Measurements from ENCODE around the gene MYMX.

Gene MYMX

DNA sequence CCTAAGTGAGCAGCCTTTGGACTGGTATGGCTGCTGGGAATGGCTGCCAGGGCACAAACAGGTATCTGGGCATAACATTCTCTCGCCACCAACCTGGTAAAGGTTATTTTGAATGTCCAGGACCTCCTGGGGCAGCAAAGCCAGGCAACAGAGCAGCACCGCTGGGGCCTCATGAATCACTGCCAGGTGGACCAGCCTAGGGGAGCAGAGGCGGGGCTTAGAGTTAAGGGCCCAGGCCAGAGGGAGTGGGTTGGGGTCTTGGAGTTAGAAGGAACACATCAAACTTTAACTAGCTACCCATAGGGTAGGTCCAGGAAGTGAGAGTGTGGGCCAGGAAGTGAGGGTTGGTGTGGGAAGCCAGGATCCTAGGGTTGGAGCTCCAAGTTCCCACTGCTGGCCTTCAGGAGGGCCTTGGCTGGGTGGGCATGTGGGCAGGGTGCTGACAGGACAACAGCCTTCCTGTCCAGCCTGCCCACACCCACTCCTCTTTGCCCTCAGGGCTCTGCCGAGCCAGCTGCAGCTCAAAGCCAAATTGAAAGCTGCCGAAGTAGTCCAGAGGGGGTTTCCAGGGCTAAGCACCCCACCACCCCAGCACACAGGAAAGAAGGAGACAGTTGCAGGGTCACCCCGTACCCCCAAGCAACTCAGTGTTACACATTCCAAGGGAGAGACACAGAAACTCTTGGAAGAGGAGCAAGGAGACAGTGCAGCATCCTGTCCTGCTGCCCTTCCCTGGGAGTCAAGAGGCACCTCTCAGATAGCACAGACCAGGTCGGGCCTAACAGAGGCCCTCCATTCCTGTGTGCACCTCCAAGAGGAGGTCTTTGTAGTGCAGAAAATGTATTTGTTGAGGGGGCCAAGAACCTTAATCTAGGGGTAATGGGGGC is 46.0 kb downstream of the MYMX start:
- DNase-seq = no peak

DNA sequence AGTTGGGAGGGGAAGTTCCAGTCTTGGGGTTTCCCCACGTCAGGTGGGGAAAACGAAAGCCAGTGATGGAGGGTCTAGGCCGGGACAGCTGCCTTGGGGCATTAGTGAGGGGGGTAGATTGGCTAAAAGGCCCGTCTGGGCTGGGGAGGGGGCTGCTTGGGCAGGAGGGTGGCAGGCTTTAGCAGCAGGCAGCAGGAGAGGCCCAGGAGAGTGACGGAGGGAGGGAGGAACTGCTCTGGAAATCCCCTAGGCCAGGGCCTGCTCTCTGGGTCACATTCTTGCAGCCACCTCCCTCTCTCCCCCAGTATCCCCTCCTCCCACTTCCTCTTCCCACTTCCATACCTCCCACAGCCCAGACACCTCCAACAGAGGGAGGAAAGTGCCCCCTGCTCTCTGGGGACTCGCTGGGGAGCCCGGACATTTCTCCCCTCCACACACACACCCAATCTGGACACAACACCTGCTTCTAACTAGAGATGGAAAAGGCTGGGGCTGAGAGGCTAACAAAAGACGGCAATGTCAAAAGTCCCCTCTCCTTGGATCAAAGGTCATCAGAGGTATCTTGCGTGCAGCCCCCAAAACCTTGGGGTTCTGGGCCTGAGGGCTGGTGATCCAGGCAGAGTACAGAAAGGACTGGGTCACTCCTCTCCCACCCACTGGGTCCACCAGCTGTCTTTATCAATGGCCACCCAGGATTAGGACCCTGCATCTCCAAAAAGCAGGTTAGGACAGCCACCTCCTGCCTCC is 46.8 kb downstream of the MYMX start:
- no peak for DNase-seq

DNA sequence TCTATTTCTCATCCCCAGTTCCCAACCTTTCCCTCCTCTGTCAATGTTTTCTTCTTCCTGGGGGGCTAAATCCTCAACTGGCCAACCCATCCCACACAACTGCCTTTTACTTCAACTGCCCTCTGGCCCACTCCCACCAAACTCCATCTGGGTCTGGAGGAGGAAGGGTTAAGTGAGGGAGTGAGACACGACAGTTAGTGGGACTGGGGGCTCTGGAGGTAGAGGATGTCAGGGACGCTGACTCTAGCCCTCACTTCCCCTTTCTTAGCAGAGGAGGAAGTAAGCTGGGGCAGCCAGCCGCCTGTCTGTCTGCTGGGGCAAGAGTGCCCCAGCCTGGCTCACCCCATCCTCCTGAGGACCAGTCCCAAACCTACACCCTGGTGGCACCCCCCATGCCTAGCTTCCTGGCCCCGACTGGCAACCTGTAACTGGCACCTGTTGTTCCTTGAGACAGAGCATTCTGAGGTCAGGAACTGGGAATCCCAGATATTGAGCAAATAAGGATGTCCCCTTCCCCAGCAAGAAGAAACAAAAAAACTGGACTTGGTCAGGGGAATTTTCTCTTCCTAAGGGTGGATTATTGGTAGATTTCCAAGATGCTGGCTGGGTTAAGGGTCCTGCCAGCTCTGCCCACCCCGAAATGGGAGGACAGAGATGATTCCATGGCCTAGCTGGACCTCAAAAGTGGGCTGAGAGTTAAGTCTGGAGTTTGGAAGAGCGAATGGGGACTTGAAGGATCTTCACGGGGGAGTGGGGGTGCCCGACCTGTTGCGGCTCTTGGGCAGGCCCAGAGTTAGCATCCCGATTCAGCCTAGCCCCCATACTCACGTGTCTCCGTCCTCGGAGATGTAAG is 47.7 kb downstream of the MYMX start:
- peak in 4 of 56 donors; percentile 18 to 41 (median 36) for DNase-seq

DNA sequence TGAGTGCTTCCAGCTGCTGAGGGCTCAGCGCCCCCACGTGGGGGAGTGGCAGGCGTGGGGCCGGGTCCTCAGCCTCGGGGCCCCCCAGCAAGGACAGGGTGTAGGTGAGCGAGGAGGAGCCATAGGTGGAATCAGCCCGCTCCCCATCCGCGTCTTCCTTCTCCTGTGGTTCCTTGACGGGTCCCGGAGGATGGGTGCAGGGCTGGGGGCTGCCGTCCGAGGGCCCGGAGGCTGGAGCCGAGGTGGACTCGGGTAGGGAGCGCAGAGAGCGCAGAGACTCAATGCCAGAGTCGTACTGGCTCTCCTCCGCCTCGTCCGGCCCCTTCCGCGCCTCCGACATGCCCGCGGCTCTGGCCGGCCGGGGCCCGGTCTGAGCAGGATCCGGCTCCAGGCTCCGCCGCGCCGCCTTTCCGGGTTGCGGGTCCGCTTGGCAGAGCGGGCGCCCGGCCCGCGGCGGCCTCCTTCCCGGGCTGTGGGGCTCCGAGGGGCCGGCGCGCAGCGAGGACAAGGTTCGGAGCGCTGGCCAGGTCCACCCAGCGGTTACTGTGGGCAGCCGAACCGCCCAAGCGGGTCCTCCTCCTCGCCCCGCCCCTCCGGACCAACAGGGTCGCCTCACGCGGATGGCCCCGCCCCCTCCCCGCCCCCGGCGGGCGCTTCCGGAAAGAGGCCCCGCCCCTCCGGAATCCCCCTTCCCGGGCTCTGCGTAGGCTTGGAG is 48.4 kb downstream of the MYMX start, which contains the start of gene NFKBIE:
Gene NFKBIE (minus strand): TSS at position 545 of the 715 bp plus-strand sequence. CDS start 205 bp downstream, at position 340.
- DNase-seq = peak; percentile 42 to 96 (median 84)

DNA sequence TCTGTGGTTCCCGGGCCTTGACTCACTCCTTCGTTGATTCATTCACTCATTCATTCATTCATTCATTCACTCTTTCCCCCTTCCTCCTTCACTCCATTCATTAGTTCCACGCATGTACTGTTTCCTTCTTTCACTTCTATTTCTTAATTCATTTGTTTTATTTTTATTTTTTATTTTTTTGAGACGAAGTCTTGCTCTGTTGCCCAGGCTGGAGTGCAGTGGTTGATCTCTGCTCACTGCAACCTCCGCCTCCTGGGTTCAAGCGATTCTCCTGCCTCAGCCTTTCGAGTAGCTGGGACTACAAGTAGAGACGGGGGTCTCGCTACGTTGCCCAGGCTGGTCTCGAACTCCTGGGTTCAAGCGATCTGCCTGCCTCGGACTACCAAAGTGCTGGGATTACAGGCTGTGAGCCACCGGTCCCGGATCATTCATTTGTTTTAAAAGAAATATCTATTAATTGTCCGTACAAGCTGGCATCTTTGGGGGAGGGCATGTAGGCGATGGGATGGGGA is 49.1 kb downstream of the MYMX start:
- no peak for DNase-seq

DNA sequence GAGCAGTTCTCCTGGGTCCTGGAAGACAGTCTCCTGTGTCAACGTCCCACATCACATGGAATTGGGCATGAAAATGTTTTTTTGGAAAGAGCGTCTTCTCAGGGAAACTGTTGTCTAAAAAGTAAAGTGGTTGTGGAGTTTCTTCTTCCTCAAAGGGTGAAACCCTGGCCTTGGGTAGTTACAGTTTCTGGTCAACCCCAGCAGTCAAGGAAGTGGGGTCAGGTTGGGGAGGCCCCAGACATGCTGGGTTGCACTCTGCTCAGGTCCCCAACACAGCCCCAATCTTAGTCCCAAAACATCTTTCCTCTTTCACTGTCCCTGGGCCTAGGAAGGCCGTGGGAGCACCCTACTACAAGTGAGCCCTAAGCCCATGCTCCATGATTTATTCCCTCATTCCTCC is 49.6 kb downstream of the MYMX start:
- DNase-seq = no peak

DNA sequence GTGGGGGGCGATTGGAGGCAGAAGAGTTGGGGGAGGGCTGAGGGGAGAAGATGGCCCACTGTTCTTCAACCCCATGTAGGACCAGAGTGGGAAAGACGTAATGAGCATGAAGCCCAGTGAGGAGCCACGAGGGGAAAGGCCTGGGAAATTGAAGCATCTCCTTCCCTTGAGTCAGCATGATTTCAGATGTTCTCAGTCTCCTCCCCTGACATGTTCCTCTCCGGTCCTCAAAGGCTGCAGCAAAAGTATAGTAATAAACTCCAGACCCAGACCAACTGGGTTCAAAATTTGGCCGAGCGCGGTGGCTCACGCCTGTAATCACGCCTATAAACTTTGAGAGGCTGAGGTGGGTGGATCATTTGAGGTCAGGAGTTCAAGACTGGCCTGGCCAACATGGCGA is 50.5 kb downstream of the MYMX start:
- DNase-seq = no peak
